GM12878 (cell line): ENCODE data around the gene TMCC2. TPM values are rescaled to one million over a fixed set of nuclear protein-coding genes. Genes with fewer than 3 reads are reported as not detected.

Experiments used
- ATAC-seq: fragments of 200-7000 bp; cut with Tn5 transposase; 3 replicates; pipeline ENCODE4 v1.9.1; 2020; ENCODE audit warnings: mild to moderate bottlenecking, moderate library complexity
- BruUV-seq: library from RNA; stranded (reverse); fragments of 400-500 nt; replicated peaks from 2 replicates; lab custom pipeline; 2021; lab: Mats Ljungman, UMichigan
- CTCF ChIA-PET: fragments of 300-600 bp; sonication (Branson Sonifier 250); formaldehyde crosslinking; extraction: SDS; loops from one replicate; lab custom pipeline; 2021; ENCODE audit warnings: inconsistent platforms; lab: Yijun Ruan, JAX
- POLR2A ChIA-PET: fragments of 350-600 bp; formaldehyde crosslinking; extraction: SDS; loops from one replicate; lab custom pipeline; 2021; ENCODE audit warnings: inconsistent platforms; lab: Charles Lee
- RAD21 ChIA-PET: fragments of 300-600 bp; sonication (Branson Sonifier 250); formaldehyde crosslinking; loops from one replicate; lab custom pipeline; 2023; ENCODE audit warnings: antibody characterized with exemption; ENCODE audit not compliant: unreplicated experiment; lab: Charles Lee
- SMC1A ChIA-PET: fragments of 300-600 bp; sonication (Branson Sonifier 250); formaldehyde crosslinking; loops from one replicate; lab custom pipeline; 2023; ENCODE audit not compliant: unreplicated experiment, uncharacterized antibody; lab: Charles Lee
- DNase-seq: peaks from one replicate; pipeline ENCODE4 v3.0.0-alpha.2; 2011; ENCODE audit warnings: low read depth, low spot score
- FAIRE-seq: peaks from 3 replicates; lab custom pipeline; 2011; peaks lifted over from hg19 to GRCh38; lab: Jason Lieb, UNC
- H2AFZ ChIP-seq: 2 replicates; pipeline ENCODE4 v1.6.0; 2011; ENCODE audit warnings: low read depth, low read length, control low read depth; ENCODE audit not compliant: control insufficient read depth
- H3K27ac ChIP-seq: 2 replicates; pipeline ENCODE4 v1.5.1; 2011; ENCODE audit warnings: control low read depth; ENCODE audit not compliant: control insufficient read depth, insufficient read depth
- H3K27me3 ChIP-seq, 2 experiments: replicated peaks in 1 of 2; 2 replicates each; pipeline versions ENCODE4 v1.6.0 to v1.6.1; 2011; ENCODE audit warnings: low read length in 1 of 2; ENCODE audit not compliant: control insufficient read depth in 2 of 2, insufficient read depth in 2 of 2
- H3K36me3 ChIP-seq, 2 experiments: 2 replicates each; pipeline ENCODE4 v1.5.1; 2011; ENCODE audit warnings: low read length in 1 of 2; ENCODE audit not compliant: control insufficient read depth in 2 of 2, insufficient read depth in 2 of 2
- H3K4me1 ChIP-seq: 2 replicates; pipeline ENCODE4 v1.6.1; 2011; ENCODE audit warnings: mild to moderate bottlenecking, low read length, moderate library complexity, mixed read lengths; ENCODE audit not compliant: control insufficient read depth, insufficient read depth
- H3K4me2 ChIP-seq: 2 replicates; pipeline ENCODE4 v1.6.0; 2011; ENCODE audit warnings: control low read depth; ENCODE audit not compliant: control insufficient read depth, insufficient read depth
- H3K4me3 ChIP-seq: fragments of 200-600 bp; sonication (generic); 2 replicates; pipeline ENCODE4 v1.5.1; 2016
- H3K79me2 ChIP-seq: 2 replicates; pipeline ENCODE4 v1.6.0; 2011; ENCODE audit warnings: low read length; ENCODE audit not compliant: control insufficient read depth, insufficient read depth
- H3K9ac ChIP-seq: 2 replicates; pipeline ENCODE4 v1.8.0; 2011; ENCODE audit warnings: low read length, control low read depth, mixed read lengths; ENCODE audit not compliant: control insufficient read depth, insufficient read depth
- H3K9me3 ChIP-seq: replicated peaks from 3 replicates; pipeline ENCODE4 v1.5.1; 2011; ENCODE audit warnings: mild to moderate bottlenecking, low read length; ENCODE audit not compliant: control insufficient read depth, insufficient read depth
- H4K20me1 ChIP-seq: 2 replicates; pipeline ENCODE4 v1.6.0; 2011; ENCODE audit not compliant: control insufficient read depth, insufficient read depth
- ASH2L ChIP-seq: fragments of 300-600, 200-600 bp; sonication (generic); IDR thresholded peaks from 2 replicates; pipeline ENCODE4 v1.6.1; 2017; ENCODE audit warnings: low read depth, mild to moderate bottlenecking, borderline replicate concordance
- BRCA1 ChIP-seq: IDR thresholded peaks from 2 replicates; pipeline ENCODE4 v1.6.1; 2011; ENCODE audit warnings: low read depth, low read length, improper control_type of control experiment
- CHD1 ChIP-seq: IDR thresholded peaks from 2 replicates; pipeline ENCODE4 v1.6.1; 2012; ENCODE audit warnings: low read depth, low read length, improper control_type of control experiment
- CHD4 ChIP-seq: fragments of 200-600 bp; sonication (generic); IDR thresholded peaks from 2 replicates; pipeline ENCODE4 v1.6.1; 2016; ENCODE audit warnings: mild to moderate bottlenecking
- CREB1 ChIP-seq: IDR thresholded peaks from 2 replicates; pipeline ENCODE4 v1.6.1; 2012; ENCODE audit warnings: low read depth, mild to moderate bottlenecking, inconsistent platforms
- E2F4 ChIP-seq: IDR thresholded peaks from 2 replicates; pipeline ENCODE4 v1.6.1; 2012; ENCODE audit warnings: low read depth, low read length, improper control_type of control experiment
- EED ChIP-seq: sonication (generic); IDR thresholded peaks from 2 replicates; pipeline ENCODE4 v1.6.1; 2016; ENCODE audit warnings: antibody characterized with exemption, low read depth
- FOS ChIP-seq: IDR thresholded peaks from 3 replicates; pipeline ENCODE4 v1.6.1; 2011; ENCODE audit warnings: borderline replicate concordance; ENCODE audit not compliant: insufficient read length; ENCODE audit errors: extremely low read depth
- IKZF2 ChIP-seq, 2 experiments: fragments of 450-650 bp; IDR thresholded peaks; 2 replicates each; pipeline ENCODE4 v1.6.1; 2017; ENCODE audit warnings: mild to moderate bottlenecking in 2 of 2, moderate library complexity in 2 of 2
- JUNB ChIP-seq: IDR thresholded peaks from 2 replicates; pipeline ENCODE4 v1.6.1; 2016; ENCODE audit warnings: antibody characterized with exemption, mild to moderate bottlenecking
- KAT2A ChIP-seq: conservative IDR thresholded peaks from 2 replicates; pipeline ENCODE4 v1.6.1; 2011; ENCODE audit warnings: low read depth, low read length; ENCODE audit not compliant: control insufficient read depth
- MAX ChIP-seq: IDR thresholded peaks from 2 replicates; pipeline ENCODE4 v1.6.1; 2012; ENCODE audit warnings: low read depth, low read length, improper control_type of control experiment
- MEF2A ChIP-seq: IDR thresholded peaks from 2 replicates; pipeline ENCODE4 v1.6.1; 2011; ENCODE audit warnings: low read depth, mild to moderate bottlenecking, low read length, moderate library complexity; ENCODE audit not compliant: insufficient read depth
- MXI1 ChIP-seq: fragments of 150-350 bp; IDR thresholded peaks from 2 replicates; pipeline ENCODE4 v1.6.1; 2011; ENCODE audit warnings: low read depth, mild to moderate bottlenecking, inconsistent platforms, low read length, improper control_type of control experiment
- MYB ChIP-seq: fragments of 150-350 bp; IDR thresholded peaks from 2 replicates; pipeline ENCODE4 v1.6.1; 2014; ENCODE audit warnings: mild to moderate bottlenecking, low read depth, low read length, borderline replicate concordance
- NFXL1 ChIP-seq: fragments of 450-650 bp; IDR thresholded peaks from 2 replicates; pipeline ENCODE4 v1.6.1; 2017; ENCODE audit warnings: antibody characterized with exemption, mild to moderate bottlenecking, borderline replicate concordance
- RUNX3 ChIP-seq: IDR thresholded peaks from 2 replicates; pipeline ENCODE4 v1.6.1; 2012; ENCODE audit warnings: low read length, inconsistent platforms
- TARDBP ChIP-seq: IDR thresholded peaks from 2 replicates; pipeline ENCODE4 v1.6.1; 2016; ENCODE audit warnings: borderline replicate concordance
- TCF3 ChIP-seq: IDR thresholded peaks from 2 replicates; pipeline ENCODE4 v1.6.1; 2012; ENCODE audit warnings: low read depth, mild to moderate bottlenecking, low read length, borderline replicate concordance; ENCODE audit not compliant: insufficient read depth
- WRNIP1 ChIP-seq: IDR thresholded peaks from 2 replicates; pipeline ENCODE4 v1.6.1; 2011; ENCODE audit warnings: low read depth, low read length, improper control_type of control experiment, borderline replicate concordance
- WGBS: methylation state at CpG from one replicate; pipeline ENCODE4 v1.1.6; 2016; ENCODE audit warnings: low lambda C conversion rate; ENCODE audit not compliant: insufficient replicate concordance, insufficient coverage; ENCODE audit errors: missing lambda C conversion rate; 5-methylcytosine and 5-hydroxymethylcytosine counted together
- in situ Hi-C: fragments of 300-500 bp; cut with MboI; formaldehyde crosslinking; loops from 9 replicates; pipeline ENCODE4 v1.14.3; 2018; ENCODE audit warnings: mixed read lengths
- intact Hi-C: fragments of 100-400 bp; cut with micrococcal nuclease; formaldehyde crosslinking; loops from one replicate; pipeline ENCODE4 v1.14.2; 2022; ENCODE audit not compliant: unreplicated experiment
- polyA plus RNA-seq, 11 experiments: library from polyadenylated mRNA; depleted of rRNA in 4 of 11; unstranded in 6 of 11; stranded (reverse) in 5 of 11; fragments of >200 nt; fragmentation: Nextera tagmentation in 4 of 11; fragmentation: Illumina TruSeq in 1 of 11; extraction: Ambion mirVana in 4 of 11; extraction: Trizol in 1 of 11; gene quantifications; 1 replicate in 1 of 11; 2 replicates in 10 of 11; pipeline versions ENCODE4 v1.2.1 to v1.2.3, GENCODE V29; 2011 to 2016; ENCODE audit warnings: inconsistent platforms in 2 of 11, missing spikeins in 2 of 11, low read depth in 1 of 11
- total RNA-seq, 4 experiments: library from RNA; depleted of rRNA in 3 of 4; stranded (reverse); fragments of >200 nt in 3 of 4; fragmentation: Illumina TruSeq in 1 of 4; extraction: Trizol in 1 of 4; gene quantifications; 2 replicates each; pipeline versions ENCODE4 v1.2.1 to v1.2.3, GENCODE V29; 2013 to 2021

TMCC2 gene
- total and polyA plus RNA-seq, 10 of the 15 experiments (the other 5 are each of a cell fraction or from before 2014, with no cell fraction given) = 0.06 to 2.3 (median 0.76) TPM

DNA sequence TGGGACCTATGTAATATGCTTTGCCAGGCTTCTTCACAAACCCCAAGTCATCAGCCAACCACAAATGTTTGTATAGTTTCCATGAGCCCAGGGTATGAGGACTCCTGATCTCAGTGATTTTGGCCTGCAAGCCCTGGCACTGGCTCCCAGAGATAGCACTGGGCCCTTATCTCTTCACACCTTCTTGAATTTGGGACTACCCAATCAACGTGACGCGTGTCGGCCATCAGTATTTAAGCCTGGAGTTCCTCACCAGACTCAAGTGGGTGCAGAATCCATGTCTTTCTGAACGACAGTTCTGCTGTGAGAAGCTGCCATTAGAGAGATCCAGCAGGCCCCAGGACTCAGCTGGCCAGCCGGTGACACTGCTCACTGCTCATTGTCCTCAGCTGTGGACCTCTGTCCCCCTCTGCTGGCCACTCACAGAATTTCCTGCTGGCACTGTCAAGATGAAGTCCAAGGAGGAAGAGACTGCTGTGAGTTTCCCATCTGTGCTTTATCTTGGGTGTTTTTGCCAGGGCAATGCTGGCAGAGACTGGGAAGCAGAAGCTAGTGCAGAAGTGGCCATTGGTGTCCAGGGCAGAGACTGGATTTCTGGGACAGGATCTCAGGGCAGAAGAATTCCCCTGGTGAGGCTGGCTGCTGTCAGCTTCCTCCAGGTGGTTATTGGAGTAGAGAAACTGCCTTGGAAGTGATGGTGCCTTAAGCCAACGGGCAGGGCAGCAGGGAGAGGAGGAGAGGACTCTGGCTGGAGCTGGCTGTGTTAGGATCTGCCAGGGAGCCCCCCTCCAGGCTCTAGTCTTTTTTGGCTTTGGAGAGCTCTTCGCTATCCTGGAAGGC is 28.4 kb downstream of the TMCC2 start:
- Histone ChIP-seq H3K4me1 (no peaks in the 10 kb centered on the region), H3K9ac (no peak overlapping the region), H3K9me3 (no peaks in the 10 kb centered on the region), H4K20me1 (peaks cover 4% of the 10 kb centered on the region), H3K4me2 (no peak overlapping the region), H3K36me3 (no peaks in the 10 kb centered on the region), H3K4me3 (no peak overlapping the region), H3K79me2 (no peaks in the 10 kb centered on the region), H2AFZ (no peak overlapping the region), H3K27me3 (peaks cover under 1 to 2% of the 10 kb centered on the region in 2 experiments; a peak in 2 of 4 replicates), H3K27ac (no peak overlapping the region)
- SMC1A ChIA-PET = interaction anchor here (0.7 to 17.4 kb wide), 28 partner anchors 10 to 458 kb away, joined by 3 to 427 read pairs (median 4); partner anchors contain the start of genes DSTYK and TMCC2
- no TSS peak for BruUV-seq
- POLR2A ChIA-PET = interaction anchor here (0.6 to 7.0 kb wide), 8 partner anchors 10 to 193 kb away, joined by 3 to 75 read pairs (median 4); partner anchors contain the start of gene TMCC2
- in situ Hi-C loops (loop anchor here (5.0 kb wide), 1 partner anchor 279 kb away; no protein-coding TSS in a partner anchor), intact Hi-C loops (loop anchor here (1.0 to 5.0 kb wide), 5 partner anchors 28 to 281 kb away; no protein-coding TSS in a partner anchor)
- CTCF ChIA-PET = interaction anchor here (0.5 to 42.1 kb wide), 41 partner anchors 10 to 464 kb away, joined by 3 to 2333 read pairs (median 5); partner anchors contain the start of genes ELK4, NUAK2, RBBP5 and TMCC2
- DNase-seq = no peak
- FAIRE-seq = peak; percentile 99
- RAD21 ChIA-PET = interaction anchor here (0.6 to 21.3 kb wide), 21 partner anchors 9 to 280 kb away, joined by 3 to 728 read pairs (median 3); partner anchors contain the start of genes NUAK2, RBBP5 and TMCC2
- peak; percentile 98 for ATAC-seq
- 38% methylated on average over 8 of the region's 8 CpGs for WGBS
- TF ChIP-seq MEF2A (0 out of 2 replicates have a peak, but pooled peaks have one; percentile 11), BRCA1 (no peak), E2F4 (no peak), IKZF2 (IDR thresholded peaks at IDR 0.05) (peak in 1 of 2 experiments; percentile 30; a peak in 1 of 4 replicates), CREB1 (no peak), MYB (no peak), CHD1 (no peak), TCF3 (no peak), KAT2A (no peak), EED (no peak), CHD4 (no peak), ASH2L (no peak), WRNIP1 (no peak), FOS (no peak), JUNB (no peak), MAX (no peak), NFXL1 (no peak), RUNX3 (no peak), MXI1 (0 out of 2 replicates have a peak, but pooled peaks have one; percentile 19), TARDBP (no peak)
